GM12878 (cell line): ENCODE results near the gene GPR108. TPM values are rescaled to one million over a fixed set of nuclear protein-coding genes. Genes with fewer than 3 reads are reported as not detected.
A peak's percentile ranks its signal among the peaks of the same experiment; 100 is the strongest.

Experiments
- ATF2 ChIP-seq: IDR thresholded peaks from 2 replicates; pipeline ENCODE4 v1.6.1; 2012; ENCODE audit warnings: low read length, inconsistent platforms
- BHLHE40 ChIP-seq, 2 experiments: fragments of 450-650 bp in 1 of 2; IDR thresholded peaks; 2 replicates each; pipeline ENCODE4 v1.6.1; 2011 to 2017; ENCODE audit warnings: low read depth in 2 of 2, borderline replicate concordance in 1 of 2, improper control_type of control experiment in 1 of 2, low read length in 1 of 2, mild to moderate bottlenecking in 1 of 2
- CBFB ChIP-seq: IDR thresholded peaks from 2 replicates; pipeline ENCODE4 v1.6.1; 2016; ENCODE audit warnings: antibody characterized with exemption, low read depth
- CHD2 ChIP-seq: IDR thresholded peaks from 2 replicates; pipeline ENCODE4 v1.6.1; 2011; ENCODE audit warnings: low read depth, low read length, improper control_type of control experiment, borderline replicate concordance
- FOXM1 ChIP-seq: IDR thresholded peaks from 2 replicates; pipeline ENCODE4 v1.6.1; 2012; ENCODE audit warnings: low read depth, mild to moderate bottlenecking, inconsistent platforms, low read length, moderate library complexity
- HDAC6 ChIP-seq: fragments of 200-600 bp; sonication (generic); IDR thresholded peaks from one replicate; pipeline ENCODE4 v1.8.0; 2017; ENCODE audit warnings: antibody characterized with exemption; ENCODE audit not compliant: unreplicated experiment
- JUNB ChIP-seq: IDR thresholded peaks from 2 replicates; pipeline ENCODE4 v1.6.1; 2016; ENCODE audit warnings: antibody characterized with exemption, mild to moderate bottlenecking
- KLF5 ChIP-seq: fragments of 450-650 bp; IDR thresholded peaks from 2 replicates; pipeline ENCODE4 v1.6.1; 2014; ENCODE audit warnings: mild to moderate bottlenecking; ENCODE audit not compliant: partially characterized antibody
- LARP7 ChIP-seq: fragments of 450-650 bp; IDR thresholded peaks from 2 replicates; pipeline ENCODE4 v1.6.1; 2017; ENCODE audit warnings: mild to moderate bottlenecking
- MEF2A ChIP-seq: IDR thresholded peaks from 2 replicates; pipeline ENCODE4 v1.6.1; 2011; ENCODE audit warnings: low read depth, mild to moderate bottlenecking, low read length, moderate library complexity; ENCODE audit not compliant: insufficient read depth
- MYC ChIP-seq: IDR thresholded peaks from 2 replicates; pipeline ENCODE4 v1.6.1; 2011; ENCODE audit warnings: mild to moderate bottlenecking, low read length, moderate library complexity, inconsistent platforms; ENCODE audit not compliant: insufficient read depth, insufficient replicate concordance, insufficient read length, severe bottlenecking
- NFYA ChIP-seq: IDR thresholded peaks from 2 replicates; pipeline ENCODE4 v1.6.1; 2011; ENCODE audit warnings: low read depth, mild to moderate bottlenecking, low read length, improper control_type of control experiment, borderline replicate concordance
- POU2F2 ChIP-seq: IDR thresholded peaks from 3 replicates; pipeline ENCODE4 v1.6.1; 2011; ENCODE audit warnings: low read depth, mild to moderate bottlenecking, low read length, borderline replicate concordance
- RBBP5 ChIP-seq: fragments of 200-600 bp; sonication (generic); conservative IDR thresholded peaks from 2 replicates; pipeline ENCODE4 v1.6.1; 2016
- RFX5 ChIP-seq: IDR thresholded peaks from 2 replicates; pipeline ENCODE4 v1.6.1; 2011; ENCODE audit warnings: low read depth, low read length, improper control_type of control experiment
- SP1 ChIP-seq: IDR thresholded peaks from one replicate; pipeline ENCODE4 v1.6.1; 2011; ENCODE audit warnings: low read depth, low read length
- SREBF2 ChIP-seq: IDR thresholded peaks from 2 replicates; pipeline ENCODE4 v1.6.1; 2012; ENCODE audit warnings: mild to moderate bottlenecking, low read length
- SUZ12 ChIP-seq: fragments of 200-600 bp; sonication (generic); IDR thresholded peaks from one replicate; pipeline ENCODE4 v1.6.1; 2018; ENCODE audit warnings: antibody characterized with exemption, mild to moderate bottlenecking; ENCODE audit not compliant: unreplicated experiment
- ZNF207 ChIP-seq: fragments of 450-650 bp; IDR thresholded peaks from 2 replicates; pipeline ENCODE4 v1.6.1; 2014; ENCODE audit warnings: antibody characterized with exemption, mild to moderate bottlenecking, borderline replicate concordance
- polyA plus RNA-seq, 11 experiments: library from polyadenylated mRNA; depleted of rRNA in 4 of 11; unstranded in 6 of 11; stranded (reverse) in 5 of 11; fragments of >200 nt; fragmentation: Nextera tagmentation in 4 of 11; fragmentation: Illumina TruSeq in 1 of 11; extraction: Ambion mirVana in 4 of 11; extraction: Trizol in 1 of 11; gene quantifications; 1 replicate in 1 of 11; 2 replicates in 10 of 11; pipeline versions ENCODE4 v1.2.1 to v1.2.3, GENCODE V29; 2011 to 2016; ENCODE audit warnings: inconsistent platforms in 2 of 11, missing spikeins in 2 of 11, low read depth in 1 of 11
- total RNA-seq, 4 experiments: library from RNA; depleted of rRNA in 3 of 4; stranded (reverse); fragments of >200 nt in 3 of 4; fragmentation: Illumina TruSeq in 1 of 4; extraction: Trizol in 1 of 4; gene quantifications; 2 replicates each; pipeline versions ENCODE4 v1.2.1 to v1.2.3, GENCODE V29; 2013 to 2021
- TF ChIP-seq, protein P1 (sequence below): fragments of 450-650 bp; IDR thresholded peaks from 2 replicates; pipeline ENCODE4 v1.6.1; 2018; ENCODE audit warnings: mild to moderate bottlenecking, low read depth, moderate library complexity; ENCODE audit not compliant: partially characterized antibody
- TF ChIP-seq, protein P2 (sequence below): fragments of 450-650 bp; IDR thresholded peaks from 2 replicates; pipeline ENCODE4 v1.6.1; 2018; ENCODE audit warnings: borderline replicate concordance, mild to moderate bottlenecking; ENCODE audit not compliant: partially characterized antibody
- TF ChIP-seq, protein P3 (sequence below): fragments of 450-650 bp; conservative IDR thresholded peaks from 2 replicates; pipeline ENCODE4 v1.6.1; 2017; ENCODE audit warnings: mild to moderate bottlenecking, moderate library complexity

Gene GPR108
- total and polyA plus RNA-seq, 10 of the 15 experiments (the other 5 are each of a cell fraction or from before 2014, with no cell fraction given): 4.4 to 87.2 (median 57.1) TPM

GRCh38 chr19:6739883-6740588 is 2.7 kb upstream of the GPR108 start (continued):
- TF ChIP-seq, protein P1, sequence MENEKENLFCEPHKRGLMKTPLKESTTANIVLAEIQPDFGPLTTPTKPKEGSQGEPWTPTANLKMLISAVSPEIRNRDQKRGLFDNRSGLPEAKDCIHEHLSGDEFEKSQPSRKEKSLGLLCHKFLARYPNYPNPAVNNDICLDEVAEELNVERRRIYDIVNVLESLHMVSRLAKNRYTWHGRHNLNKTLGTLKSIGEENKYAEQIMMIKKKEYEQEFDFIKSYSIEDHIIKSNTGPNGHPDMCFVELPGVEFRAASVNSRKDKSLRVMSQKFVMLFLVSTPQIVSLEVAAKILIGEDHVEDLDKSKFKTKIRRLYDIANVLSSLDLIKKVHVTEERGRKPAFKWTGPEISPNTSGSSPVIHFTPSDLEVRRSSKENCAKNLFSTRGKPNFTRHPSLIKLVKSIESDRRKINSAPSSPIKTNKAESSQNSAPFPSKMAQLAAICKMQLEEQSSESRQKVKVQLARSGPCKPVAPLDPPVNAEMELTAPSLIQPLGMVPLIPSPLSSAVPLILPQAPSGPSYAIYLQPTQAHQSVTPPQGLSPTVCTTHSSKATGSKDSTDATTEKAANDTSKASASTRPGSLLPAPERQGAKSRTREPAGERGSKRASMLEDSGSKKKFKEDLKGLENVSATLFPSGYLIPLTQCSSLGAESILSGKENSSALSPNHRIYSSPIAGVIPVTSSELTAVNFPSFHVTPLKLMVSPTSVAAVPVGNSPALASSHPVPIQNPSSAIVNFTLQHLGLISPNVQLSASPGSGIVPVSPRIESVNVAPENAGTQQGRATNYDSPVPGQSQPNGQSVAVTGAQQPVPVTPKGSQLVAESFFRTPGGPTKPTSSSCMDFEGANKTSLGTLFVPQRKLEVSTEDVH: no peak
- peak; percentile 15; the same call in 1 of the 2 replicates for TF ChIP-seq CBFB
- TF ChIP-seq, protein P2, sequence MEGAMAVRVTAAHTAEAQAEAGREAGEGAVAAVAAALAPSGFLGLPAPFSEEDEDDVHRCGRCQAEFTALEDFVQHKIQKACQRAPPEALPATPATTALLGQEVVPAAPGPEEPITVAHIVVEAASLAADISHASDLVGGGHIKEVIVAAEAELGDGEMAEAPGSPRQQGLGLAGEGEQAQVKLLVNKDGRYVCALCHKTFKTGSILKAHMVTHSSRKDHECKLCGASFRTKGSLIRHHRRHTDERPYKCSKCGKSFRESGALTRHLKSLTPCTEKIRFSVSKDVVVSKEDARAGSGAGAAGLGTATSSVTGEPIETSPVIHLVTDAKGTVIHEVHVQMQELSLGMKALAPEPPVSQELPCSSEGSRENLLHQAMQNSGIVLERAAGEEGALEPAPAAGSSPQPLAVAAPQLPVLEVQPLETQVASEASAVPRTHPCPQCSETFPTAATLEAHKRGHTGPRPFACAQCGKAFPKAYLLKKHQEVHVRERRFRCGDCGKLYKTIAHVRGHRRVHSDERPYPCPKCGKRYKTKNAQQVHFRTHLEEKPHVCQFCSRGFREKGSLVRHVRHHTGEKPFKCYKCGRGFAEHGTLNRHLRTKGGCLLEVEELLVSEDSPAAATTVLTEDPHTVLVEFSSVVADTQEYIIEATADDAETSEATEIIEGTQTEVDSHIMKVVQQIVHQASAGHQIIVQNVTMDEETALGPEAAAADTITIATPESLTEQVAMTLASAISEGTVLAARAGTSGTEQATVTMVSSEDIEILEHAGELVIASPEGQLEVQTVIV: no peak
- TF ChIP-seq ATF2: no peak
- no peak for TF ChIP-seq POU2F2
- TF ChIP-seq HDAC6: no peak
- no peak for TF ChIP-seq MYC
- TF ChIP-seq FOXM1: no peak
- no peak for TF ChIP-seq SUZ12
- TF ChIP-seq JUNB: no peak
- TF ChIP-seq LARP7: 0 out of 2 replicates have a peak, but pooled peaks have one; percentile 39
- TF ChIP-seq BHLHE40 (IDR thresholded peaks at IDR 0.05; ENCODE audit: borderline replicate concordance in 1 of 2, low read depth in 2 of 2, low read length in 1 of 2): no peak
- no peak for TF ChIP-seq CHD2
- no peak for TF ChIP-seq KLF5
- TF ChIP-seq RBBP5: no peak
- no peak for TF ChIP-seq SREBF2
- no peak for TF ChIP-seq RFX5
- TF ChIP-seq MEF2A: no peak
- TF ChIP-seq NFYA: no peak
- TF ChIP-seq, protein P3, sequence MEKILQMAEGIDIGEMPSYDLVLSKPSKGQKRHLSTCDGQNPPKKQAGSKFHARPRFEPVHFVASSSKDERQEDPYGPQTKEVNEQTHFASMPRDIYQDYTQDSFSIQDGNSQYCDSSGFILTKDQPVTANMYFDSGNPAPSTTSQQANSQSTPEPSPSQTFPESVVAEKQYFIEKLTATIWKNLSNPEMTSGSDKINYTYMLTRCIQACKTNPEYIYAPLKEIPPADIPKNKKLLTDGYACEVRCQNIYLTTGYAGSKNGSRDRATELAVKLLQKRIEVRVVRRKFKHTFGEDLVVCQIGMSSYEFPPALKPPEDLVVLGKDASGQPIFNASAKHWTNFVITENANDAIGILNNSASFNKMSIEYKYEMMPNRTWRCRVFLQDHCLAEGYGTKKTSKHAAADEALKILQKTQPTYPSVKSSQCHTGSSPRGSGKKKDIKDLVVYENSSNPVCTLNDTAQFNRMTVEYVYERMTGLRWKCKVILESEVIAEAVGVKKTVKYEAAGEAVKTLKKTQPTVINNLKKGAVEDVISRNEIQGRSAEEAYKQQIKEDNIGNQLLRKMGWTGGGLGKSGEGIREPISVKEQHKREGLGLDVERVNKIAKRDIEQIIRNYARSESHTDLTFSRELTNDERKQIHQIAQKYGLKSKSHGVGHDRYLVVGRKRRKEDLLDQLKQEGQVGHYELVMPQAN: peak; percentile 11
- TF ChIP-seq SP1: no peak
- TF ChIP-seq ZNF207: no peak
